Stimulated activated effector memory CD8-positive, alpha-beta T cell treated with anti-CD3 and anti-CD28 coated beads, Interleukin-12 subunit alpha, Interleukin-12 subunit beta, amount 100 ng/mL, for 72 hours (primary cell): ENCODE measurements around the gene ZACN.
"Not testable (repeated sequence)": the region's sequence is repeated elsewhere in the genome, so short reads cannot be mapped to it uniquely, and the experiment has no call there.

Experiments used
- ATAC-seq: fragments of 150-1000 bp; cut with Tn5 transposase; 2 replicates; pipeline ENCODE4 v1.10.0; 2021
- DNase-seq, 2 donors: peaks; one replicate each; pipeline ENCODE4 v3.0.0; 2021 to 2022; ENCODE audit warnings: low spot score in 2 of 2
- H3K27ac Mint-ChIP-seq: one replicate; pipeline ENCODE4 v1.8.0; 2022; ENCODE audit warnings: mild to moderate bottlenecking, mixed read lengths
- H3K36me3 Mint-ChIP-seq: one replicate; pipeline ENCODE4 v1.8.0; 2022; ENCODE audit warnings: mild to moderate bottlenecking, mixed read lengths
- H3K4me1 Mint-ChIP-seq: one replicate; pipeline ENCODE4 v1.8.0; 2022; ENCODE audit warnings: mixed read lengths
- H3K4me3 Mint-ChIP-seq: one replicate; pipeline ENCODE4 v1.8.0; 2022; ENCODE audit warnings: mild to moderate bottlenecking, mixed read lengths
- H3K9me3 Mint-ChIP-seq: one replicate; pipeline ENCODE4 v1.8.0; 2022; ENCODE audit warnings: mixed read lengths

Gene ZACN

GRCh38 chr17:76078860-76079534, at the start of gene ZACN:
TSS of gene ZACN (plus strand) at chr17:76079182. CDS start at chr17:76079265, 83 bp downstream.
- Mint-ChIP-seq H3K36me3 (peaks cover 11% of the 10 kb centered on the region), H3K4me1 (peaks cover 33% of the 10 kb centered on the region), H3K9me3 (no peaks in the 10 kb centered on the region), H3K27ac (no peak within 1 kb of the TSS), H3K4me3 (no peak within 1 kb of the TSS)
- no peak for ATAC-seq
- no peak for DNase-seq

- no peak overlapping the region for H3K27ac Mint-ChIP-seq
These were observed 46.8 kb upstream of the ZACN start for GRCh38 chr17:76032073-76032779.

GRCh38 chr17:76032780-76033108, 46.2 kb upstream of the ZACN start:
- Mint-ChIP-seq H3K4me1 (peaks cover 11% of the 10 kb centered on the region), H3K36me3 (peaks cover 12% of the 10 kb centered on the region), H3K4me3 (no peak overlapping the region), H3K9me3 (no peaks in the 10 kb centered on the region), H3K27ac (no peak overlapping the region)
- no peak for ATAC-seq
- DNase-seq, result no peak

More at GRCh38 chr17:76032073-76032779, 46.8 kb upstream of the ZACN start:
- ATAC-seq (no peak), DNase-seq (no peak)
- peaks cover 11% of the 10 kb centered on the region for H3K4me1 Mint-ChIP-seq
- no peaks in the 10 kb centered on the region for H3K9me3 Mint-ChIP-seq
- H3K4me3 Mint-ChIP-seq, result no peak overlapping the region
- H3K36me3 Mint-ChIP-seq, result peaks cover 6% of the 10 kb centered on the region

GRCh38 chr17:76033139-76033538, 45.8 kb upstream of the ZACN start:
- H3K9me3 Mint-ChIP-seq, result no peaks in the 10 kb centered on the region
- peaks cover 11% of the 10 kb centered on the region for H3K4me1 Mint-ChIP-seq
- H3K4me3 Mint-ChIP-seq, result no peak overlapping the region
- H3K36me3 Mint-ChIP-seq, result peaks cover 16% of the 10 kb centered on the region
- H3K27ac Mint-ChIP-seq, result no peak overlapping the region
- ATAC-seq, result no peak
- no peak for DNase-seq

GRCh38 chr17:76034428-76035350, 44.3 kb upstream of the ZACN start:
- Mint-ChIP-seq H3K27ac (peak overlapping the region; percentile 68), H3K9me3 (no peaks in the 10 kb centered on the region), H3K4me3 (no peak overlapping the region), H3K4me1 (peaks cover 4% of the 10 kb centered on the region), H3K36me3 (peaks cover 31% of the 10 kb centered on the region)
- DNase-seq, result no peak
- peak; percentile 33 for ATAC-seq

- H3K4me3 Mint-ChIP-seq, result no peak overlapping the region
- no peak for ATAC-seq
- no peak for DNase-seq
- H3K4me1 Mint-ChIP-seq, result no peaks in the 10 kb centered on the region
- H3K36me3 Mint-ChIP-seq, result peaks cover 49% of the 10 kb centered on the region
- no peaks in the 10 kb centered on the region for H3K9me3 Mint-ChIP-seq
- H3K27ac Mint-ChIP-seq, result no peak overlapping the region
These were observed 42.3 kb upstream of the ZACN start for GRCh38 chr17:76036497-76037261.

- no peak for DNase-seq
- no peaks in the 10 kb centered on the region for H3K9me3 Mint-ChIP-seq
- H3K4me3 Mint-ChIP-seq, result no peak overlapping the region
- H3K4me1 Mint-ChIP-seq, result no peaks in the 10 kb centered on the region
- no peak for ATAC-seq
- peaks cover 62% of the 10 kb centered on the region for H3K36me3 Mint-ChIP-seq
- H3K27ac Mint-ChIP-seq, result peak overlapping the region; percentile 7
These were observed 40.9 kb upstream of the ZACN start for GRCh38 chr17:76038050-76038449.

GRCh38 chr17:76039121-76039520, 39.9 kb upstream of the ZACN start:
- H3K4me1 Mint-ChIP-seq, result no peaks in the 10 kb centered on the region
- DNase-seq, result no peak
- no peaks in the 10 kb centered on the region for H3K9me3 Mint-ChIP-seq
- no peak for ATAC-seq
- peaks cover 73% of the 10 kb centered on the region for H3K36me3 Mint-ChIP-seq
- no peak overlapping the region for H3K27ac Mint-ChIP-seq
- H3K4me3 Mint-ChIP-seq, result no peak overlapping the region

- H3K4me1 Mint-ChIP-seq, result no peaks in the 10 kb centered on the region
- H3K27ac Mint-ChIP-seq, result no peak overlapping the region
- no peaks in the 10 kb centered on the region for H3K9me3 Mint-ChIP-seq
- DNase-seq (no peak), ATAC-seq (no peak)
- H3K36me3 Mint-ChIP-seq, result peaks cover 86% of the 10 kb centered on the region
- H3K4me3 Mint-ChIP-seq, result no peak overlapping the region
These were observed 38.6 kb upstream of the ZACN start for GRCh38 chr17:76040376-76040775.

- not testable (repeated sequence) for H3K4me1 Mint-ChIP-seq, H3K27ac Mint-ChIP-seq, H3K9me3 Mint-ChIP-seq, H3K4me3 Mint-ChIP-seq, ATAC-seq, DNase-seq
- peaks cover 98% of the 10 kb centered on the region for H3K36me3 Mint-ChIP-seq
These were observed 36.1 kb upstream of the ZACN start for GRCh38 chr17:76042868-76043267.

- not testable (repeated sequence) for H3K9me3 Mint-ChIP-seq, H3K4me3 Mint-ChIP-seq, H3K4me1 Mint-ChIP-seq, ATAC-seq, DNase-seq
- Mint-ChIP-seq H3K36me3 (peaks cover 98% of the 10 kb centered on the region), H3K27ac (peak overlapping the region; percentile 56)
These were observed 34.4 kb upstream of the ZACN start for GRCh38 chr17:76044475-76045007.

- Mint-ChIP-seq H3K9me3 (no peaks in the 10 kb centered on the region), H3K36me3 (peaks cover 100% of the 10 kb centered on the region), H3K27ac (no peak overlapping the region), H3K4me3 (no peak overlapping the region), H3K4me1 (peaks cover 12% of the 10 kb centered on the region)
- DNase-seq, result no peak
- no peak for ATAC-seq
These were observed 32.9 kb upstream of the ZACN start for GRCh38 chr17:76046064-76046463.

GRCh38 chr17:76048025-76048605, 30.9 kb upstream of the ZACN start:
- Mint-ChIP-seq H3K4me3 (no peak overlapping the region), H3K9me3 (no peaks in the 10 kb centered on the region), H3K27ac (peak overlapping the region; percentile 75), H3K36me3 (peaks cover 100% of the 10 kb centered on the region), H3K4me1 (peaks cover 13% of the 10 kb centered on the region)
- DNase-seq (no peak), ATAC-seq (no peak)

GRCh38 chr17:76048711-76049110, 30.3 kb upstream of the ZACN start:
- no peak for ATAC-seq
- Mint-ChIP-seq H3K9me3 (no peaks in the 10 kb centered on the region), H3K4me1 (peaks cover 19% of the 10 kb centered on the region), H3K4me3 (no peak overlapping the region), H3K36me3 (peaks cover 100% of the 10 kb centered on the region), H3K27ac (peak overlapping the region; percentile 75)
- DNase-seq, result no peak
